ENCODE data around the gene CREB3L2. TPM values are rescaled to one million over a fixed set of nuclear protein-coding genes. Genes with fewer than 3 reads are reported as not detected.

Gene CREB3L2
- total and polyA plus RNA-seq, 8 donors: 5.8 to 258 (median 23.6) TPM

GRCh38 chr7:137919987-137920386 is 81.9 kb downstream of the CREB3L2 start:
- H3K36me3 ChIP-seq: peaks cover 6 to 29% (median 21%) of the 10 kb centered on the region in 4 donors
- no peaks in the 10 kb centered on the region for H3K27me3 ChIP-seq
- peaks cover 0 to 43% (median 16%) of the 10 kb centered on the region in 4 donors for H3K4me1 ChIP-seq
- no peak for TF ChIP-seq EP300 (IDR thresholded peaks at IDR 0.05)
- TF ChIP-seq POLR2AphosphoS5 (IDR thresholded peaks at IDR 0.05): no peak
- TF ChIP-seq CTCF (IDR thresholded peaks at IDR 0.05): no peak
- TF ChIP-seq POLR2A (IDR thresholded peaks at IDR 0.05): no peak
- DNase-seq: no peak
- intact Hi-C loops (cut with DNase I; ENCODE audit: low total_unique reads): loop anchor here (5.0 kb wide), 1 partner anchor 77 kb away; no protein-coding TSS in a partner anchor
- H3K9me3 ChIP-seq: no peaks in the 10 kb centered on the region
- H3K27ac ChIP-seq: peak overlapping the region in 2 of 5 donors; percentile 47 to 70
- WGBS, 5 donors: 88 to 100% (median 93%) methylated on average over 1 of the region's 1 CpG
- no peak overlapping the region for H3K4me3 ChIP-seq

- WGBS, 5 donors: 75 to 86% (median 78%) methylated on average over 9 of the region's 9 CpGs
- TF ChIP-seq EP300 (IDR thresholded peaks at IDR 0.05) (no peak), CTCF (IDR thresholded peaks at IDR 0.05) (no peak), POLR2A (IDR thresholded peaks at IDR 0.05) (no peak), POLR2AphosphoS5 (IDR thresholded peaks at IDR 0.05) (no peak)
- Histone ChIP-seq H3K27me3 (no peaks in the 10 kb centered on the region), H3K27ac (peak overlapping the region in 1 of 5 donors; percentile 19), H3K4me3 (no peak overlapping the region), H3K36me3 (peaks cover 11 to 43% (median 40%) of the 10 kb centered on the region in 4 donors), H3K9me3 (no peaks in the 10 kb centered on the region), H3K4me1 (peaks cover 0 to 30% (median 13%) of the 10 kb centered on the region in 4 donors)
- no peak for DNase-seq
- intact Hi-C loops (cut with DNase I; ENCODE audit: low total_unique reads): loop anchor here (5.0 kb wide), 1 partner anchor 80 kb away; no protein-coding TSS in a partner anchor
Observed at GRCh38 chr7:137916980-137917645, 84.8 kb downstream of the CREB3L2 start.

GRCh38 chr7:137916564-137916963 is 85.3 kb downstream of the CREB3L2 start:
- Histone ChIP-seq H3K4me3 (no peak overlapping the region), H3K27me3 (no peaks in the 10 kb centered on the region), H3K27ac (peak overlapping the region in 1 of 5 donors; percentile 19), H3K36me3 (peaks cover 15 to 49% (median 46%) of the 10 kb centered on the region in 4 donors), H3K4me1 (peaks cover 2 to 29% (median 12%) of the 10 kb centered on the region in 4 donors), H3K9me3 (no peaks in the 10 kb centered on the region)
- DNase-seq: no peak
- no peak for TF ChIP-seq EP300 (IDR thresholded peaks at IDR 0.05)
- no peak for TF ChIP-seq CTCF (IDR thresholded peaks at IDR 0.05)
- intact Hi-C loops (cut with DNase I; ENCODE audit: low total_unique reads): loop anchor here (5.0 kb wide), 1 partner anchor 81 kb away; no protein-coding TSS in a partner anchor
- whole genome bisulfite sequencing, 5 donors: 93 to 98% (median 94%) methylated on average over 8 of the region's 8 CpGs

GRCh38 chr7:137915266-137915665 is 86.6 kb downstream of the CREB3L2 start:
- Histone ChIP-seq H3K36me3 (peaks cover 15 to 62% (median 58%) of the 10 kb centered on the region in 4 donors), H3K27me3 (no peaks in the 10 kb centered on the region), H3K27ac (no peak overlapping the region), H3K4me3 (no peak overlapping the region), H3K9me3 (no peaks in the 10 kb centered on the region), H3K4me1 (peaks cover 0 to 29% (median 7%) of the 10 kb centered on the region in 4 donors)
- WGBS, 5 donors: 86 to 94% (median 91%) methylated on average over 3 of the region's 3 CpGs
- no peak for DNase-seq
- TF ChIP-seq POLR2AphosphoS5 (IDR thresholded peaks at IDR 0.05): no peak
- no peak for TF ChIP-seq EP300 (IDR thresholded peaks at IDR 0.05)
- no peak for TF ChIP-seq POLR2A (IDR thresholded peaks at IDR 0.05)
- TF ChIP-seq CTCF (IDR thresholded peaks at IDR 0.05): no peak
- intact Hi-C loops (cut with DNase I; ENCODE audit: low total_unique reads): loop anchor here (5.0 kb wide), 1 partner anchor 82 kb away; no protein-coding TSS in a partner anchor
